Measurements from ENCODE around the gene CES4A.
"Not testable (repeated sequence)": the region's sequence is repeated elsewhere in the genome, so short reads cannot be mapped to it uniquely, and the experiment has no call there.

The CES4A gene

DNA sequence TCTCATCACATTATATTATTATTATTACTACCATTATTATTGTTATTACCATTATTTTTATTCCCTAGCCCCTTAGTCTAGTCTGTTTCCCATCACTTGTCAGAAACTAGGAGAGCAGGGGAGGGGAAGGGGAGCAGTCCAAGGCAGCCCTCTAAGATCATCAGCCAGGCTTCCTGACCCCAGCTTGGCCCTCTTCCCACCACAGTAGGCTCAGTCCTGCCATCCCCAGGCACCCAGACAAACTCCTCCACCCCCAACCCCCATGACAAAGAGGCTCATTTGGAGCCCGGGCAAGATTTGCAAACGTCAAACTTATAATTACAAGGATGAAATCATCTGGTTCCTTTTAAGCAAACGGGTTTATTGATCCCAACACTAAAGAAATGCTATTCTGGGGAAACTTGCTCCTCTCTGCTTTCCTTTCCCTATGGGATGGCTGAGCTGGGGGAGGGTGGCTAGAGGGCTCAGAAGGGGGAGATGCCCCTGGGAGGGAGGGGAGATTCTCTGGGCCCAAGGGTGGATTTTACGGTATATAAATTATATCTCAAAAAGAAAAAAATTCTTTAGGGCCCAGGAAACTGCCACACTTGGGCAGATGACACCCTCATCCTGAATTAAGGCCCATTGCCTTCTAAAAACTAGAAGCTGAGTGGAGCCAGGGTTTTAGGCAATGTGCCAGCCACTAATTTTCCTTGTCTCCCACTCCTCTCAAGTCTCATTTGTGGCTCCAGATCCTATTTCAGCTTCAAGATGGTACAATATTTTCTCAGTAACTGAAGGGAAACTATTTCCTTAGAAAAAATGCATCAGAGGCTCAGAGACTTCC is 36.2 kb downstream of the CES4A start:
- DNase-seq, result no peak

DNA sequence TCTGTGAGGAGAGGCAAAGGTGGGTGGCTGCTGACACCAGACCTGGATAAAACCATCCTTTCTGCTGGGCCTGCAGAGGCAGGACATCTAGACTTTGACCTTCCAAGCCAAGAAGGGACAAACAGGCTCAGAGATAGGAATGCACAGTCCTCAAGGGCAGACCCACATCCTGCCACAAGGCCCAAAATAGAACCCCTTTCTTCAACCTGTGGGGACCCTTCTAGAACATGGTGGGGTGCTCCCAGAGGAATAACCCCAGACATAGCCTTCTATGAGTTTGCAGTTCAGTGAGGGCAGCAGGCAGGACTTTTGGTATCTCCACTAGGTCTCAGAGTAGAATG is 36.8 kb downstream of the CES4A start:
- no peak for DNase-seq

DNA sequence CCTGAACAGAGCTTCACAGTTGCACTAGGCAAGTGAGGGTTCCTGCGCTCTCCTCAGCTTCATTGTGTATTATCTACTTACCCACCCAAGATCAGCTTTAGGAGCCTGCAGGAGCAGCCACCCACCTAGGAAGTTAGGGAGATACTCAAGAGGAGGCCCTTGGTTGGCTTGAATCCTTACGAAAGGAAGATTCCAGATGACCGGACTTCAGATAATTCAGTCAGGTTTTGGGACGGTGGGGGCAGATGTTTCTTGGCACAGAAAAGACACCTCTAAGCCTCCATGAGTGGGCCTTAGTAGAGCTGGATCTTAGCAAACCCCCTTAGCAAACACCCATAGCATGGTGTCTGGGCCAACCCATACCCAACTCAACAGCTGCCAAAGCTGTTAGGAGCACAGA is 38.2 kb downstream of the CES4A start:
- DNase-seq, result no peak

DNA sequence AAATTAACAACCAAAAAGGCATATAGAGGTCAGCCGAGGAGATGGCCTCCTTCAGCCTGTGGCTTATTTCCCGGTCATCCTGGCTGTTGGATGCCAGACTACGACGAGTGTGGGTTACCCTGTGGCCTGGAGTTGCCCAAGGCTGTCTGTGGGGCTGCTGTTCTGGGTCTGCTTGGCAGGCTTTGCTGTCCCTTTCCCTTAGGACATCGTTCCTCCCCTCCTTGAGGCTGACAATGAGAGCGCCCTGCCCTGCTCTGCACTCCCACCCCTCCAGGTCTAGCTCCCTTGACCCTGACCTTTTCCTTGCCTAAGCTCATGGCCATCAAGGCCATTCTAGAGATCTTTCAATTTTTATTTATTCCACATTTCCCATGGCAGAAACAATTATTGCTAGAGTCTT is 38.7 kb downstream of the CES4A start:
- no peak for DNase-seq

DNA sequence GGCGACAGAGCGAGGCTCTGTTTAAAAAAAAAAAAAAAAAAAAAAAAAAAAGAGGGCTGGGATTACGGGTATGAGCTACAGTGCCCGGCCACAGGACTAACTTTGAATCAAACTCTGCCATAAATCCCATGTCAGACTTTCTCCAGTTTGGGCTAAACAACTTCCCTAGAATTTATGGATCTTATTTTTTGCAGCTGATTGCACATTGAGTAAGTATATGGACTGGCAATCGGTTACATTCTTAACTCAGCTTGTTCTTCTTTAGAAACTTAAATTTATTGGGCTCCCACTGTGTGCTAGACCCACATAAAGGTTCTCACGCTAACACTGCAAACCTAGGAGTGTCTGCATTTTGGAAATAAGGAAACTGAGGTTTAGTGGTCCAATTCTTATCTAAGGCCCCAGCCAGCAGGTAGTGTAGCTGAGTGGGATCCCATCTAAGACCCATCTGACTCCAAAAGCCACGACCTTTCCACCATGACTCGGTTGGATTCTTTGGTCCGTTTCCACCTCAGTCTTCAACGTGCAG is 39.8 kb downstream of the CES4A start:
- DNase-seq, result no peak

DNA sequence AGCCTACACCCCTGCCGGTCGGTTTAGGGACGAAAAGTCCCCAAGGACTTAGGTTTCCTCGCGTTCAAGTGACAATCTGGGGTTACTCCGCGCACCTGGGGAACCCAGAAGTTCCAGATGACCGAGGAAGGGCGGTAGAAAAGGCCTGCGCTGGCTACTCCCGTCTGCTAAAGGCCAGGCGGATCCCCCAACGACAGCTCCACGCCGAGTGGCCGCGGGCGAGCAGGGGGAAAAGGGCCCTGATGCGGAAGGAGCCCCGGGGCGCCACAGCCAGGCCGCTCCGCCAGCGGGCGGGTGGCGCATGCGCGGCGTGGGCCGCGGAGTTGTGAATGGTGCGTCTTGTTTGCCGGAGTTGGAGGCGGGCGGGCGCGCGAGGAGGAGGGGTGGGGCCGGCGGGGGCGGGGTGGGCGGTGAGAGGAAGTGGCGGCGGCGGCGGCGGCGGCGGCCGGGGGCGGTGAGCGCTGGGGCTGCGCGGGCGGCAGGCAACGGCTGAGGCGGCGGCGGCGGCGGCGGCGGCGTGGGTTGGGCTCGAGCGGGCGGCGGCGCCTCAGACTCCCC is 40.4 kb downstream of the CES4A start, which contains the start of gene CBFB:
Gene CBFB, plus strand, starts transcription at position 454 of the 558 bp plus-strand sequence. CDS start 259 bp downstream, outside the sequence.
- DNase-seq, result peak; percentile 89 to 96 (median 92)

DNA sequence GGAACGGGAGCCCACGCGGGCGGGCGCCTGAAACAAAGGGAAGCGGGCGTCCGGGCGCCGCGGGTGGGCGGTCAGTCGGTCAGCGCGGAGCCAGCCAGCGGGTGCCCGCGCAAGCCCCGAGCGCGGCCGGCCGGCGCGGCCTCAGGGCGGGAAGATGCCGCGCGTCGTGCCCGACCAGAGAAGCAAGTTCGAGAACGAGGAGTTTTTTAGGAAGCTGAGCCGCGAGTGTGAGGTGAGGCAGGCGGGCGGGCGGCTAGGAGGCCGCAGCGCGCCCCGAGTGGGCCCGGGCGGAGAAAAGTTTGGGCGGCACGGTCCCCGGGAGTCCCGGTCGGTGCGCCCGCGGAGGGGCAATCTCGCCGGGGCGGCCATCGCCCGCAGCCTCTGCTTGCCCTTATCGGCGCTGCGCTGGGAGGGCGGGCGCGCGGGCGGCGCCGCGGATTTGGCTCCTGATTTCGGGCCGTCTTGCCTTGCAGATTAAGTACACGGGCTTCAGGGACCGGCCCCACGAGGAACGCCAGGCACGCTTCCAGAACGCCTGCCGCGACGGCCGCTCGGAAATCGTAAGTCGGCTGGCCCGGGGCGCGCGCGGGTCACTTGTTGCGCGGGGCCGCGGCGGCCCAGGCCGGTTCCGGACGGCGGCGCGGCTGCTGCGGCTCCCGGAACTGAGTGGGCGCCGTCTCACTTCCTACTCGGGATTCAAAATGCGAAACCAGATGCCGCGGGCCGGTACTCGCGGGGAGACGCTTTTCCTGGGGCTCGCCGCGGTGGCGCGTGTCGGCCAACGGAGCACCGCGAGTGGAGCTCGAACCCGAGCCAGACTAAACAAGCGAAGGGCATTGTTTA is 41.1 kb downstream of the CES4A start:
- DNase-seq, result peak; percentile 41 to 80 (median 66)

DNA sequence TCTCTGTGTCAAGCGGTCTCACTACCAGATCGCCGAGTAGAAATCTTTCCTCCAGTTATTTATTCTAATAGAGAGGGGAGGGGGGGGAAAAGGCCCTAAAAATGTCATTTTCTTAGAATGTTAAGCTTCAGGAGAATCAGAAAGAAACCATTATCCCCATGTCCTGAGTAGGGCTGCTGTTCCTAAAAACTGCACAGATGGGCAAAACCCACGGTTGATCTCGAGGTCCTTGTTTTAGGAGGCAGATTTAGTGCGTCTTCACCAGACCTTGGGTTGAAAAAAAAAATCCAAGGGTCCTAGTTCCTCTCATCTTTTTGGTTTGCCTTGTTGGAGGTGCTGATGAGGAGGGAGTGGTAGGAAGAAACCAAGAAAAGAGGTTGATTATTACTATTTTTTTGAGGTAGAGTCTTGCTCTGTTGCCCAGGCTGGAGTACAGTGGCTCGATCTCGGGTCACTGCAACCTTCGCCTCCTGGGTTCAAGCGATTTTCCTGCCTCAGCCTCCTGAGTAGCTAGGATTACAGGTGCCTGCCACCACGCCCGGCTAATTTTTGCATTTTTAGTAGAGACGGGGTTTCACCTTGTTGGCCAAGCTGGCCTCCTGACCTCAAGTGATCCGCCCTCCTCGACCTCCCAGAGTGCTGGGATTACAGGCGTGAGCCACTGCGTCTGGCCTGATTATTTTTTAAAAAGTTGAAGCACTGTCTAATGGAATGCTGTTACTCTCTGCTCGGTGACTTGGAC is 42.0 kb downstream of the CES4A start:
- no peak for DNase-seq

DNA sequence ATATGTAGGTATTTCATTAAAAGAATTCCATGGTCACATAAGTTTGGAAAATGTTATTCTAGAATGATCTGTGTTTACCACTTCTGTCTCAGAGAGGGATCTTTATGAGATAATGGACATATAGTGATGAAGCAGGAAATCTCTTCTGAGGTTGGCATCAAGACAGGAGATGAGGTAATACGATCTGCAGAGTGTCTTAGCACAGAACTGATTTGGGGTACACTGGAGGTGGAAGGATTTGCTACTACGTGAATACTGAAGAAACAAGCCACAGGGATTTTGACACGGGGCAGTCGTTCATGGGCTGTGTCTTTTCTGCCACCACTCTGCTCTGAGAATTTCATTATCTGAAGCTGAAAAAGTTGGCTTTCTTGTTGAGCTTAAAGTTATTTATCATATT is 46.1 kb downstream of the CES4A start:
- no peak for DNase-seq

DNA sequence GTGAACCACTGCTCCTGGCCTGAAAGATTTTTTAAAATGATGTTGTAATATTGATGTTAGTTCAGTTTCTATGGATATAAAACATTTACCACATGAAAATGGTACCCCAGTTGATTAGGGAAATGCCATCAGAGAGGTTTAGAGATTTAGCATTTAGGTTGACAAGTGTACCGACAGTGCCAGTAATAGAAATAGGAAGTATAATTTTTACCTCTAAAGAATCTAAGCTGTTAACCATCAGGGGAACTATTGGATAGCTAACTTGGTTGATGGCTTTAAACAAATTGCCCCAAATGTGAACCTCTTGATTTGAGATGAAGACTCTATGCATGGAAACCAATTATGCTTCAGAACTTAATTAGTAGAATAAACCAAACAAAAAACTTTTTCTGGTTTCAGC is 47.0 kb downstream of the CES4A start:
- DNase-seq, result no peak

DNA sequence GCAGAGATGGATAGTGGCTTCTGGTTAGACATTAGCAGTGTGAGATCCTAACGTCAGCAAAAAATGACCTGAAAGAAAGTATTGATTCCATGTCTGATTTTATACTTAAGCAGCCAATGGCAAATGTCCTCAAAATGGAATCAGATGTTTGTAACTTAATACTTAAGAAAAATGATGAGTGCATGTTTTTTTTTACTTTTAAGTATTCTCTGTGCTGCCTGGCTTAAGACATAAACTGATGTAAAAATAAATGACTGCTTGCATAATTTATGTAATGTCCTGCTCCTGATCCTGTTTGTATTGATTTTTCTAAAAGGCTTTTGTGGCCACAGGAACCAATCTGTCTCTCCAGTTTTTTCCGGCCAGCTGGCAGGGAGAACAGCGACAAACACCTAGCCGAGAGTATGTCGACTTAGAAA is 47.9 kb downstream of the CES4A start:
- DNase-seq, result no peak

DNA sequence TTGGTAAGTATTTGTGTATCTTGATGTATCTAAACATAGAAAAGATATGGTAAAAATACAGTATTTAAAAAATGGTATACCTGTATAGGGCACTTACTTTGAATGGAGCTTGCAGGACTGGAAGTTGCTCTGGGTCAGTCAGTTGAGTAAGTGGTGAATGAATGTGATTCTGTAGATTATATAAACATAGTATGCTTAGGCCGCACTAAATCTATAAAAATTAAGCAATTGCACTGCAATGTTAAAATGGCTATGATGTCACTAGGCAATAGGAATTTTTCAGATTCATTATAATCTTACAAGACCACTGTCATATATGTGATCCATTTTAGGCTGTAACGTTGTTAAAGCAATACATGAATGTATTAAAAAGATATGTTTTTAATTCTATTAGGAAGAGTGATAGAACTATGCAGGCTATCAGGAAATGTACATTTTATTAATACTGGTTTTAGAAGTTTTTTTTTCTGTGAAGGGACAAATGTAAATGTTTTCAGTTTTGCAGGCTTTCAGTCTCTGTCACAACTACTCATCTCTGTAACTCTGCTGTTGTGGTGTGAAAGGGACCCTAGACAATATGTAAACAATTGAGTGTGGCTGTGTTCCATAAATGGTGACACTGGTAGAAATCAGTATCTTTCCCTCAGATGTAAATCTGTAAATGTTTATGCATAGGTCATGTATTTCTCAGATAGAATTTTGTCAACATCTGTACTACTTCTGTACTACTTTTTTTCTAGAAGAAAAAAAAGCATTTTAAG is 51.1 kb downstream of the CES4A start:
- no peak for DNase-seq

DNA sequence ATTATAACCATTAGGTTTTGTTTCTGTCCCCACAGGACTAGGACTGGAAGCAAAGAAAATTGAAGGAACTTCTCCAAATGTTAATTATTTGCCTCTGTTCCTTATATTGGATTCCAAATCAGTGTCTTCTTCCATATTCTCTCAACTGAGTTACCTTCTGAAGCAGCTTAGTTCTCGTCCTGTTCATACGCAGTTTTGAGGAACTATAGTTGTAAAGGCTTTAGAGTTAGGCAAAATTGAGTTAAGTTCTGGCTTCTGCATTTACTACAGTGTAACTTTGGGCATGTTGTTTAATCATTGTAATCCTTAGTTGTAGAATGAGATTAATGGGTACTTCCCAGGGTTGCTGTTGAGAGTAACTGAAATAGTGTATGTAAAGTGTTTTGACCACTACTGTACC is 51.8 kb downstream of the CES4A start:
- DNase-seq, result no peak

DNA sequence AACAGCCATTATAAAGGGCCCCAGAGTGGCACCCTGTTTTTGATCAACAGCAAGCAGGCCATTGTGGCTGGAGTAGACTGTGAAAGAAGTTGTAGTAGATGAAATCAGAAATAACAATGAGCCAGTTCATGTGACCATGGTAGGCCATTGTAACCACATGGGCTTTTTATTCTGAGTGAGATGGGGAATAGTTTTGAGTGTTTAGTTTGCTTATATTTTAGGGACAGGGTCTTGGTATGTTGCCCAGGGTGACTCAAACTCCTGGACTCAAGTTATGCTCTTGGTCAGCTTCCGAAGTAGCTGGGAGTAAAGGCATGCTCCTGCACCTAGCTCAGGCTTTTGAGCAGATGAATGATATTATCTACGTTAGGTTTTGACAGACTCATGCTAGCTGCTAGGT is 52.5 kb downstream of the CES4A start:
- DNase-seq, result no peak

DNA sequence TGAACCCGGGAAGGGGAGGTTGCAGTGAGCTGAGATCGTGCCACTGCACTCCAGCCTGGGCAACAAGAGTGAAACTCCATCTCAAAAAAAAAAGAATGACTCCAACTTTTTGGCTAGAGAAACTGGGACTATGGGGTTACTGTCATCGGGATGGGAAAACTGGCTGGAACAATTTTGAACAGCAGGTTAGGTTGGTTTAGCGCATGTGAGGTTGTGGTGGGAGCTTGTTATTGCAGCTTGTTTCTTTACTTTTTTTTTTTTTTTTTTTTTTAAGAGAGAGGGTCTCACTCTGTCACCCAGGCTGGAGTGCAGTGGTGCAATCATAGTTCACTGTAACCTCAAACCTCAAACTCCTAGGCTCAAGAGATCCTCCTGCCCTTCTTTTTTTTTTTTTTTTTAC is 53.1 kb downstream of the CES4A start:
- DNase-seq, result not testable (repeated sequence)

DNA sequence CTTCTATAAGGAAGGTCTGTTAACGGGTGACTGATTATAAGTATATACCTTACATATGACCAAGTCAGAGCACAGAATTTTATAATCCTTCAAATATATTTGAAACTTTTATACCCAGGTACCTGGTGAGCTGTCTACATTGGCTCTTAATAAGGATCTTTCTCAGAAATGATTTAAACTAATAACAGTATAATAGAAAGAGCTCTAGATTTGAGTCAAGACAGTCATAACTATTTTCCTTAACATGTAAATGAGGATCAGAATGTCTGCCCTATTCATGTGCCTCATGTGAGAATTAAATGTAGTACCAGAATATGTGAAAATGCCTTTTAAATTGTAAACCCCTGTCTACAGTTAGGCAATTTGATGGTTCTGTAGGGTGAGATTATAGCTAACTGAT is 55.0 kb downstream of the CES4A start:
- DNase-seq, result no peak

DNA sequence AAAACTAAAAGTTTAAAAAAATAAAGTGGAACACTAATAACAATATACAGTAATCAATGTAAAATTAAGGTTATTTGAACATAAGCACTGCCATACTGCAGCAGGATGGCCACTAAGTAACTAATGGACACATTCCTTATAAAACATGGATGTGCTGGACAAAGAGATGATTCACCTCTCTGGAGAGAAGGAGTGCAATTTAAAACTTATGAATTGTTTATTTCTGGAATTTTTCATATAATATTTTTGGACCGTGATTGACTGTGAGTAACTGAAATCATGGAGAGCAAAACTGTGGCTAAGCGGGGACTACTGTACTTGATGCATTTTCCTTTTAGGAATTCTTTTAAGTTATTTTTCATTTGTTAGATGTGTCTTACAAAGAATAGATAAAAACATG is 62.4 kb downstream of the CES4A start:
- no peak for DNase-seq

DNA sequence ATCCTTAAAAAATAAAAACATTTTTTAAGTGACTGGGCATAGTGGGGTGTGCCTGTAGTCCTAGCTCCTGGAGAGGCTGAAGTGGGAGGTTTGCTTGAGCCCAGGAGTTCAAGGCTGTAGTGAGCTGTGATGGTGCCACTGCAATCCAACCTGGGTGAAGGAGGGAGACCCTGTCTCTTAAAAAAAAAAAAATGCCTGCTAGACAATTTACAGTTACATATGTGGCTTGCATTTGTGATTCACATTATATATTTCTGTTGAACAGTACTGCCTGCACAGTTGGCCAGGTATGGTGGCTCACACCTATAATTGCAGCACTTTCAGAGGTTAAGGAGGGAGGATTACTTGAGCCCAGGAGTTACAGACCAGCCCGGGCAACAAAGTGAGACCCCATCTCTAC is 64.0 kb downstream of the CES4A start:
- DNase-seq, result no peak

DNA sequence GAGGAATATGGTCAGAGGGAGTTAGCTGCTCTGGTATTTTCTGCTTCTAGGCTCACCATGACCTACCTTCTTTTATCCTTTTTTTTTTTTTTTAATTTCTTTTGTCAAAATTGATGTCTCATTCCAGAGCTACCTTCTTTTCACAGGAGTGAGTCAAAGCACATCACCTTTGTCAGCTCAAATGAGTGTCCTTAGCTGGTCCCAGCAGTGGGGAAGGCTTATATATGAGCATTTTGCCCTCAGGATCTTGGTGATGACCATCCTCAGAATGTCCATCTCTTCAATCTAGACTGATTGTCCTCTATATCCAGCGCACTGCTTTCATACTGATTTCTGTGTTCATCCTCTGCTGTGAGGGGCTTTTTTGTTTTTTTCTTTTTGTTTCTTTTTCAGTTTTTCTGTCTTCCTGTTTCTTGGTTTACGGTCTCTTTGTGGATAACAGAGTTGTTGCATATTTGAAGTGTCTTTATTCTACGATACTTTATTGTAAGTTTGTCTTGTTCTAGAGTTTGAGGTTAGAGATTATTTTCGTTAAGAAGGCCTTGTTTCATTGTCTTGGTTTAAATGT is 65.5 kb downstream of the CES4A start:
- peak in 3 of 6 experiments; percentile 24 to 28 (median 28) for DNase-seq

DNA sequence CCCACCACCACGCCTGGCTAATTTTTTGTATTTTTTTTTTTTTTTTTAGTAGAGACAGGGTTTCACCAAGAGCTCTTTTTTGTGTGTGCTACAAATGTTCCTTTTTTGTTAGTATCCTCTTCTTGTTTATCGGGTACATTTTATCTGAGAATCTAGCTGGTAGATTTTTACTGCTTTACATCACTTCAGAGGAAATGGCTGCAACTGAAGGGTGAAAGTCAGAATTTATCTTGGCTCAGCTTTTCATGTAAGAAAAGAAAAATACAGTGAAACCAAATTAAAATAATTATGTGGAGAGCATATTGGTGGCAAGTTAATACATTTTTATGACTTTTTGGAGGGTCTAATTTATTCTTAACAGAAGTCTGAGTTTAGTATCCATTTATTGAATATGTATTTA is 66.5 kb downstream of the CES4A start:
- DNase-seq, result no peak

DNA sequence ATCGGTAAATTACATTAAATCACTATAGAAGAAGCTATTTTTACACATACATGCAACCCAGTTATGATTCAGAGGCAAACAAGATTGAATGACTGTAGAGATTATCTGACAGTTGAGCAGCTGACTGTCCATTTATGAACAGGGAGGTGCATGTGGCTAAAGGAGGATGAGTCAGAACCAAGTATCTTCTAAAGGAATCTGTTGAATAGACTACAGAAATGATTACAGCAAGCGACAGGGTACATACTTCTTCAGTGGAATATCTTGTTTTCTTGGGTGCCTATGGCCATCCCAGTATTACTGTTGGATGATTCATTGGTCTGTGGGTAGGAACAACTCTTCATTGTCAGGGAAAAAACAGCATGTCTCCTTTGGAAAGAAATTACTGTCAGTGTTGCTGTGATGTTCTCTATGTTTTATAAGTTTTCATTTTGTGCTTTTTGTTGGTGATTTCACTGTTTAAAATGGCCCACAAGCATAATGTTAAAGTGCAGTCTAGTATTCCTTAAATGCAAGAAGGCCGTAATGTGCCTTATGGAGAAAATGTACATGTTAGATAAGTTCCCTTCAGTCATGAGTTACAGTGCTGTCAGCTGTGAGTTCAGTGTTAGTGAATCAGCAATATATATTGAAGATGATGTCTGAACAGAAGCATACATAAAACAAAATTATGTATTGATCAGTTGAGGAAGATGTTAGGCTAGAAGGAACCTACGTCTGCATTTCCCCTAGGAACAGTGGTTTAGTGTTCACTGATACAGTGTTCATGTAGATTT is 67.5 kb downstream of the CES4A start:
- no peak for DNase-seq
